Stimulated activated CD4-positive, alpha-beta T cell treated with anti-CD3 and anti-CD28 coated beads, Interleukin-1b, Interleukin-23, amount 100 ng/mL, for 4 hours (primary cell): ENCODE data around the gene GARIN5B.

Source experiments
- DNase-seq, 2 donors: peaks; one replicate each; pipeline ENCODE4 v3.0.0-alpha.2; 2020; ENCODE audit warnings: low read depth in 2 of 2

GARIN5B gene

DNA sequence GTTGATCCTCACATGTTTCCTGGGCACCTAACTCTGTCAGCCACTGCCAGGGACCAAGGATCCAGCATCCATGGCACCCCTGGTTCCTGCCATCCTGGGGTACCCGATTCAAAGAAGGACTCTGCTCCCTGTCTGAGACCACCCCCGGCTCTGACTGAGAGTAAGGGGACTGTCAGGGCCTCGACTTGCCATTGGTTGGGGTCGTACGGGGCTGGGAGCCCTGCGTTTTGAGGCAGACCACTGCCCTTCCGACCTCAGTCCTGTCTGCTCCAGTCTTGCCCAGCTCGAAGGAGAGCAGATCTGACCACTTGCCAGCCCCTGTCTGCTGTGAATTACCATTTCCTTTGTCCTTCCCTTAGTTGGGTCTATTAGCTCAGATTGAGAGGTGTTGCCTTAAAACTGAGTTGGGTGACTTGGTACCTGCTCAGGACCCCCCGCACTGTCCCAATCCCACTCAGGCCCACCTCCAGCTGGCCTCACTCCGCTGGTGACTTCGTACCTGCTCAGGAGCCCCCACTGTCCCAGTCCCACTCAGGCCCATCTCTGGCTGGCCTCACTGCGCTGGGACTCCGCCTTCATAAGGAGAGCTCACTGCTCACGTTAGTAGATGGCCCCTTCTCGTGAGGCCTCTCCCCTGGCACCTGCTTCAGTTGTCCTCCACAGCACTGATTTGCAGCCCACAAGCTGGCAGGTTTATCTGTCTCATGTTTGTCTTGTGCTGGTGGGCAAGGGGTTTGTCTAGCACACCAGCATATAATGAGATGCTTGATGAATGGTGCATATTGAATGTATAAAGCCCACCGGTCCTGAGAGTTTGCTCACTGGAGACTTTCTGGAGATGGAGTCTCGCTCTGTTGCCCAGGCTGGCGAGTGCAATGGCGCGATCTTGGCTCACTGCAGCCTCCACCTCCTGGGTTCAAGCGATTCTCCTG is 26.6 kb upstream of the GARIN5B start:
- no peak for DNase-seq

DNA sequence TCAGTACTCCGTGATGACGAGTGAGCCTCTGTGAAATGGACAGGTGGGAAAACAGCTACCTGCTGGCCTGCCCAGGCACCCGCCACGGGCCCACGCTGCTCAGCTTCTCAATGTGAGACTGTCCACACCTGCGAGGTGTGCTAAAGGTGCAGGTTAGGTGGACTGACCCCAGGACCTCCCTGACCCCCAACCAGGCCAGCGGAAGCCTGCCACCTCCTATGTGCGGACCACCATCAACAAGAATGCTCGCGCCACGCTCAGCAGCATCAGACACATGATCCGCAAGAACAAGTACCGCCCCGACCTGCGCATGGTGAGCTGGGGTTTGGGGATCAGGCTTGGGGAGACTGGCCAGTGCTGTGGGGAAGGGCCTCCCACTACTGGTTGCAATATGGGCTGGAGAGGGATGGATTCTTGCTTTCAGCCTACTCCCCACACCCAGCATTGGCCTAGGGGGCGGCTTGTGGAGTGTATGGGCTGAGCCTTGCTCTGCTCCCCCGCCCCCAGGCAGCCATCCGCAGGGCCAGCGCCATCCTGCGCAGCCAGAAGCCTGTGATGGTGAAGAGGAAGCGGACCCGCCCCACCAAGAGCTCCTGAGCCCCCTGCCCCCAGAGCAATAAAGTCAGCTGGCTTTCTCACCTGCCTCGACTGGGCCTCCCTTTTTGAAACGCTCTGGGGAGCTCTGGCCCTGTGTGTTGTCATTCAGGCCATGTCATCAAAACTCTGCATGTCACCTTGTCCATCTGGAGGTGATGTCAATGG is 24.9 kb upstream of the GARIN5B start:
- no peak for DNase-seq

DNA sequence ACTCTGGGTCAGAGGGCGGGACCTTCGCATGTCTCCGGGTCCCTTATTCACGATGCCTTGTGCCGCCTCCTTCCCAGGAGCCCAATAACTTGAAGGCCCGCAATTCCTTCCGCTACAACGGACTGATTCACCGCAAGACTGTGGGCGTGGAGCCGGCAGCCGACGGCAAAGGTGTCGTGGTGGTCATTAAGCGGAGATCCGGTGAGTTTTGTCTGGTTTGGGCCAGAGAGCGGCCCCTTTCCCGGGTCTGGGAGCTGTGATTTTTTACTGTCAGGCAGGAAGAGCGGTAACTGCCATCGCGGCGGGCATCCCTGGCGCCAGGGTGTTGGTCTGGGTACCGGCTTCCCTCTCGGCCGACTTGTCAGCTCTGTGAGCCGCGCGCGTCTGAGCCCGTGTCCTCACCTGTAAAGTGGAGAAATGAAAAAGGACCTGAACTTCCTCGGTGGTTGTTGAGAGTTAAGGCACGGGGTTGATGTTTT is 23.5 kb upstream of the GARIN5B start:
- no peak for DNase-seq

DNA sequence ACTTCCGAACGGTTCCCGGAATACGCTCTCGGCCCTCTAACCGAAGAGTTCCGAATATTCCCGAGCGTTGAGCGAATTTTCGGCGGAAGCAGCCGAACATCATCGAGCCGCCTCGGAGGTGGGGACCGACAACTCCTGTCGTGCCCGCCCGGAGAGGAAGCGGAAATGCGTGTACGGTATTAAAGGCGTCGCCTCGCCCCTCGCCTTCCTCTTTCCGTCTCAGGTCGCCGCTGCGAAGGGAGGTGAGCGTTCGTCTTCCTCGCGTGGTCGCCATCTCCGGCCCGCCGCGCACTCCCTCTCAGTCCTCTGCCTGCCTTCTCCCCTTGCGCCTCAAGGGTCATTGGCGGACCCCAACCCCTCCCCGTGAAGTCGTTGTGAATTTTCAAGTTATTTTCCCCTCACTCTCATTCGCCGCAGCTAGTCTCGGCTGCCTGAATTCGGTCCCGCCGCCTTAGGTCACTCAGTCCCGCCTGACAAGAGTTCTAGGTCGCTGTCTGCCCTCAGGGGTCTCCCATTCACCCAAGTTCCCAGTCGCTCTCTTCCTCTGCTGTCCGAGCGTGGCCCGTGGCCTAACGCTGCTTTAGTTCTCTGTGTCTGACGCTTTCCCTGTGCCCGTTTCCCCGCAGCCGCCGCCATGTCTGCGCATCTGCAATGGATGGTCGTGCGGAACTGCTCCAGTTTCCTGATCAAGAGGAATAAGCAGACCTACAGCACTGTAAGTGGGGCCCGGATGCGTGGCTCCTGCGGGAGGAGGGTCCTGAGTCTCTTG is 22.8 kb upstream of the GARIN5B start, which contains the start of gene RPL28:
TSS of gene RPL28 (plus strand) at position 209 of the 769 bp plus-strand sequence. CDS start at position 635, 426 bp downstream.
- DNase-seq = peak; percentile 94 to 98

DNA sequence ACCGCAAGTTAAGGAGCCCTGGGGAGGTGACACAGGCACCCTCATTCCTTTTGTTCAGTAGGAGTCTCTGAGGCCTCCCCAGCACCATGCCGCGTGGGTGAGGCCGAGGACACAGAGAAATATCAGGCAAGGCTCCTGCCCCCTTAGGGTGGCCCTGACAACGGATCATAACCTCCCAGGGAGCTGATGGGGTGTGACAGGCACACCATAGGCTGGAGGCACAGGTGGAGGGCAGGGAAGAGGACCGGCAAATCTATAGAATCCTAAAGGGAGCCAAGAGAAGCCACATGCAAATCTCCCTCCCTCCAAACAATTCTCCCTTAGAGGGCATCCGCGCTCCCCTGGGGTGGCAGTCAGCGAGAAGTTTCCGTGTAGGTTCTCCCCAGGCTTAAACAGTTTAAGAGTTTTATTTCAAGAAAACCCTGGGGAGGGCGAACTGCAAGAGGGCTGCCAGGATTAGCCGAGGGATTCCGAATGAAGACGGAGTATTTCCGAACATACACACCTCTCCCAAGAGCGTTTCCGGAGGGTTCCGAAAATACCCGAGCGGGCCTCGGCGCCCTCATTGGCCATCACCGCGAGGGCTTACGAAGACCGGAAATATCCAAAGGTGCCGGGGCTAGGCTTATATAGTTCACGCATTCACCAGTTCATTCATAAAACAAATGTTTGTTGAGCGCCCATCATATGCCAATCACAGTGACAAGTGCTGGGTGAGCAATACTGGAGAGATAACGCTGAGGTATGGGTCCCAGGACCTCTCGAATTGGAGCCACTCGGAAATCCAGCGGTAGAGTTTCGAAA is 22.1 kb upstream of the GARIN5B start:
- peak; percentile 87 to 95 for DNase-seq

DNA sequence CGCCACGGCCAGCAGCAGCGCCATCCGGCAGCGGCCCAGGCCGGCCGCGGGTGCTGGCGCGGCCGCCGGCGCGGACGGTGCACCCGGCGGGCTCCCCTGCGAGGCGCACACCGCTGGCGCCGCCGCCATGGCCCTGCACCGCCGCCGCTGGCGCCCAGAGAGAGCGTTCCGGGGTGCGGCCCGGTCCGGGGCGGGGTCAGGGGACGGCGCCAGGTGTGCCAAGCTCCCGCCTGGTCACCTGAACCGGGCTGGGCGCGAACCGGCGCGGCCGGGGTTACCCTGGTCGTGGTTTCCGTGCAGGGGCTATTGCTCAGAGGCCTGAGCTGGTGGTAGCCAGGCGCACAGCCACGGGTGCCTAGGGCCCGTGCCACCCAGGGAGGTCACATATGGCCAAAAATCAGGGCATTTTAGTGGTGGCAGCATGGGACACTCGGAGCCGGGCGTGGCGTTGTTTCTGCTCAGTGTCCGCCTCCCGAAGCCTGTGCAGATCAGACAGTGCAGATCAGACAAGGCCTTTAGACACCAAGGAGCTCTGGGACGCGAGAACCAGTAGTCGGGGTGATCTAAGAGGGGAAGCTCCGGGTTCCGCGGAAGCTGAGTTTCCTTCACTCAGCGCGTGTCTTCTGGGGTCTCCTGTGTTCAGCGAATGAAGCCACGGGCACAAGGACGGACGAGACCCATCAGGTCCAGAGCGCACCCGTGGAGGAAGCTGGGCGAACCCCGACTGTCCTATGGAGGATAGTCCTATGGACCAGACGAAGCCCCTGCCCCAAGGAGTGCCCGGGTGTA is 21.3 kb upstream of the GARIN5B start, which contains the start of gene TMEM238:
TSS of gene TMEM238 (minus strand) at position 162 of the 789 bp plus-strand sequence. CDS start at position 129, 33 bp downstream.
- DNase-seq = peak in 1 of 2 donors; percentile 43

DNA sequence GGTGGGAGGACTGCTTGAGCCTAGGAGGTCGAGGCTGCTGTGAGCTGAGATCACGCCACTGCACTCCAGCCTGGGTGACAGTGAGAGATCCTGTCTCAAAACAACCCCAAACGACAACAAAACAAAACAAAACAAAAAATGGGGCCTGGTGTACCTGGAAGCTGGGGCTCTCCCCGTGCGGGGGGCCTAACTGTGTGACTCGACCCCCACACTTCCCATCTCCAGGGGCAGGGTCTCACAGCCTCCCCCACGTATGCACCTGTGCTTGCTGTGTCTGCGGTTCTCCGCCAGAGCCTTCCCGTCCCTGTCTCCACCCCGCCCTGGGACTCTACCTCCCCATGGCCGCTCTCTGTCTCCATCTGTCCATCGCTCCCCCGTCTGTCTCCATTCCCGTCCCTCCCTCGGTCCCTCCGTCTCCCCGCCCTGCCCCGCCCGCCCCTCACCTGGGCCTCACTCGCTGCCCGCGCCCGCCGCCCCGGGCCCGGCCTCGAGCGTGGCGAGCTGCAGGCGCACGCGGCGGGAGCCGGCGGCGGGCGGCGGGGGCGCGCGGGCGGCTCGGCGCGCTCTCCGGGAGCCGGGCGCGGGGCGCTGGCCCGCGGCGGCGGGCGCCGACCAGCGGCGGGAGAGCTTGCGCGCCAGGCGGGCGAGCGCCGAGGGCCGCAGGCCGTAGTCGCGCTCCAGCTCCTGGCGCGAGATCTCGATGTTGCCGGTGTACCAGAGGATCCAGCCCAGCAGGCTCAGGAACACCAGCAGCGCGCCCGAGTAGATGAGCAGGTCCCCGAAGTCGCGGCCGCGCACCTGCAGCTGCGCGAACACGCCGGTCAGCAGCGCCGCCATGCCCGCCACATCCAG is 20.4 kb upstream of the GARIN5B start:
- DNase-seq = peak; percentile 18 to 47

DNA sequence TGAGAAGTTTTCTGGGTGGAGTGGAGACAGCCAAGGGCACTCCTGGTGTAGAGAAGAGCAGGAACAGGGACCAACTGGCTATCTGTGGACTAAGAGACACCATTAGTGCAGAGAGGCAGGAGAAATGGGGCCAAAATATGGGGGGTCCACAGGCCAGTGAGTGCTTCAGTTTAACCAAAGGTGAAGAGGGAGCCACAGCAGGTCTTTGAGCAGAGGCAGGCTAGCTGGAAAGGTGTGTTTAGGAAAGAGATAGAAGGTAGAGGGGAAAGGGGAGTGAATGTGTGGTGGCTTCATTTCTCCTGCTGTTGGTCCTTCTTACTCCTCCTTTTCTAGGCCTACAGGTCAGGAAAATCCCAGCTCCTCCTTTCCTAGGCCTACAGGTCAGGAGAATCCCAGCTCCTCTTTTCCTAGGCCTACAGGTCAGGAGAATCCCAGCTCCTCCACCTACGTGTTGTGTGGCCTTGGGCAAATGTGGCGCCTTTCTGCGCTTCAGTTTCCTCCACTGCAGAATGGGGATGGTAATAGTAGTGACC is 19.5 kb upstream of the GARIN5B start:
- no peak for DNase-seq

DNA sequence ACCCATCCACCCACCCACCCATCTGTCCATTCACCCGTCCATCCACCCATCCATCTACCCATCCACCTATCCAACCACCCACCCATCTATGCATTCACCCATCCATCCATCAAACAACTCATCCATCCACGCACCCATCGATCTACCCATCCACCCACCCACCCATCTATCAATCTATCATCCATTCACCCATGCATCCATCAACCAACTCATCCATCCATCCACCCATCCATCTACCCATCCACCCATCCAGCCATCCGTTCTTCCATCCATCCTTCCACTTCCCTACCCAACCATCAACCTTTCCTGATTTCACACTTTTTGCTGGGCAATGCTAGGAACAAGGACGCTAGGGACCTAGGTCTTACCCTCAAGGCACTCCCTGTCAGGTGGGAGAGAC is 19.0 kb upstream of the GARIN5B start:
- no peak for DNase-seq

DNA sequence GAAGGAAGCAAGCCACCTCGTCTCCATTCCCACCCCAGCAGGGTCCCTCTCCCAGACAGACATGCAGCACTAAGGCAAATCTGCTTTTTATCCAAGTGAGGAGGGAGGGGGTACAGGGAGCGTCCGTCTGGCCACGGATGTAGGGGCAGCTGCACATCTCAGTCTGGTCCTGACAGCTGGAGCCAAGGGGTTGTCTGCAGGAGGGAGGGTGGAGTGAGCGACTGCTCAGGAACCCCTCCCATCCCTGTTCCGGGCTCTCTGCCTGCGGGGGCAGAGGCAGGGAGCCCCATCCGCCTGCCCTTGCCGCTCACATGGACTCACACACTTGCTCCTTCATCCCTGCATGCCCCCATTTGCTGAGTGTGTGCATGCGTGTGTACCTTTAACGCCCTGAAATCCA is 16.1 kb upstream of the GARIN5B start:
- no peak for DNase-seq

DNA sequence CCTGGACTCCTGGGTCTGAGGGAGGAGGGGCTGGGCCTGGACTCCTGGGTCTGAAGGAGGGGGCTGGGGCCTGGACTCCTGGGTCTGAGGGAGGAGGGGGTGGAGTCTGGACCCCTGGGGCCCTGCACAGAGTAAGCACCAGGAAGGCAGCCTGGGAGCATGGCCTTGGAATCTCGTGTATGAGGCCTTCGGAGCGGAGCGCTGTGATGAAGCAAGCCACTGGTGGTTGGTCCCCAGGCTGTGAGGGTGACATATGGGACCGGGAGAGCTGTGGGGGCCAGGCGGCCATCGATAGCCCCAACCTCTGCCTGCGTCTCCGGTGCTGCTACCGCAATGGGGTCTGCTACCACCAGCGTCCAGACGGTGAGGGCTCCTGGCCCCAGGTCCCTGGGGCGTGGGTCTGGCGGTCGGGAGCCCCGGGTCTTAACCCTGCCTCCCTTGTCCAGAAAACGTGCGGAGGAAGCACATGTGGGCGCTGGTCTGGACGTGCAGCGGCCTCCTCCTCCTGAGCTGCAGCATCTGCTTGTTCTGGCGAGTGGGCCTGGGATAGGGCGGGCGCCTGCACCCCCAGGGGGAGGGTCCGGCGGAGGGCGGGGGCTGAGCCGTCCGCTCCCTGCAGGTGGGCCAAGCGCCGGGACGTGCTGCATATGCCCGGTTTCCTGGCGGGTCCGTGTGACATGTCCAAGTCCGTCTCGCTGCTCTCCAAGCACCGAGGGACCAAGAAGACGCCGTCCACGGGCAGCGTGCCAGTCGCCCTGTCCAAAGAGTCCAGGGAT is 14.5 kb upstream of the GARIN5B start:
- DNase-seq = no peak

DNA sequence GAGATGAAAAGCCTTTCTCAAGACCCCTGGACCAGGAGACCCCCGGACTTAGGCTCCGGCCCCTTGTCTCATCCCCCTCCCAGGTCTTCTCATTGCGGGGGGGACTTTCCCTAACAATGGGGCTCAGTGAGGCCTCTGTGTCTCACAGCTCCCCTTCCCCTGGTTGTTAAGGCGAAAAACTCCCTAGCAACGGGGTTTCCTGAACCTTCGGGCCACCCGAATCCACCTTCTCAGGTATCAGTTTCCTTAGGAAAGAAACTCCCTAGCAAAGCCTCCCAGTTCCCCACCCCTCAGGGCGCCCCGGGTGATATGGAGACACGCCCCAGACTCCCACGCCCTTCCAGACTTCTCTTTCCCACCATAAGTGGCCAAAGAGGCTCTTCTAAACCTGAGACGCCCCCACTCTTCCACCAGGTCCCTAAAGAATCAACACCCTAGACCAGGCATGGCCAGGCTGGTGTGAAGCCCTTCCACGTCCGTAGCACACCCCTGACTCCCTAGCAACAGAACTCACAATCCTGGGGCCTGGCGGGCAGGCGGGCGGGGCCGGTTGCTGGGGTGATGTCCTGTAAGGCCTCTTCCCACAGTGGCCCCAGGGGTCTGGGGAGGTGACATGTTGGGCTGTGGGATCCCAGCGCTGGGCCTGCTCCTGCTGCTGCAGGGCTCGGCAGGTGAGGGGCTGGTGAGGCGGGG is 13.3 kb upstream of the GARIN5B start, which contains the start of gene TMEM190:
TSS of gene TMEM190 (plus strand) at position 586 of the 693 bp plus-strand sequence. CDS start at position 614, 28 bp downstream.
- DNase-seq = no peak

DNA sequence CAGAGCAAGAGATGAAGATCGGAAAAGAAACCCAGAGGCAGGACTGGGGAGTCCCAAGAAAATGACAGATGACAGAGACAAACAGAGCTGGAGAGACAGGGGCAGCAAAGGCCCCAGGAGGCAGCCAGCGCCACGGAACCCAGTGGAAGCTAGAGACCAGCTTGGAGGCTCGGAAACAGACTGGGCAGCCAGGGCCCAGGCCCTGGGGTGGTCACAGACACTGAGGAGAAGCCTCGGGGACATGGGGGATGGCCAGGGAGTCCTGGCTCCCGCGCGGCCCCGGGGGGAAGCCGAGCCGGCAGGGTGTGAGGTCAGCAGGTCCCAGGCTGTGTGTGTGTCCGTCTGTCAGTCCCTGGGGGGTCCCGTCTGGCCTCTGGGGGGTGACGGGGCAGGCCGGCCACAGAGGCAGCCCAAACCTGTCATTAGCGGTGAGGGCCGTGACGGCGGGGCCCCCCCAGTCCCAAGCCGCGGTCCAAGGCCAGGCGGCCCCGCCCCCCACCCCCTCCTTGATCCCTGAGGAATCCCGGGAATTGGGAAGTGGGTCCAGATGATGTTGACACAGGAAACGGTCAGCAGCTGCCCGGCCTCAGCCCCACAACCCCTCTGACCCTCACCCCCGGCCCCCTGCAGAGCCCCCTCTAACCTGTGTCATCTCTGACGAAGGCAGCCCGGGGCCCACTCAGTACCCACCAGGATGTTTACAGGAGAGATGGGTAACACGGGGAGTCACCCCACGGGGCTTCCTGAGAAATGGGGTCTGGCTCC is 11.1 kb upstream of the GARIN5B start:
- no peak for DNase-seq

DNA sequence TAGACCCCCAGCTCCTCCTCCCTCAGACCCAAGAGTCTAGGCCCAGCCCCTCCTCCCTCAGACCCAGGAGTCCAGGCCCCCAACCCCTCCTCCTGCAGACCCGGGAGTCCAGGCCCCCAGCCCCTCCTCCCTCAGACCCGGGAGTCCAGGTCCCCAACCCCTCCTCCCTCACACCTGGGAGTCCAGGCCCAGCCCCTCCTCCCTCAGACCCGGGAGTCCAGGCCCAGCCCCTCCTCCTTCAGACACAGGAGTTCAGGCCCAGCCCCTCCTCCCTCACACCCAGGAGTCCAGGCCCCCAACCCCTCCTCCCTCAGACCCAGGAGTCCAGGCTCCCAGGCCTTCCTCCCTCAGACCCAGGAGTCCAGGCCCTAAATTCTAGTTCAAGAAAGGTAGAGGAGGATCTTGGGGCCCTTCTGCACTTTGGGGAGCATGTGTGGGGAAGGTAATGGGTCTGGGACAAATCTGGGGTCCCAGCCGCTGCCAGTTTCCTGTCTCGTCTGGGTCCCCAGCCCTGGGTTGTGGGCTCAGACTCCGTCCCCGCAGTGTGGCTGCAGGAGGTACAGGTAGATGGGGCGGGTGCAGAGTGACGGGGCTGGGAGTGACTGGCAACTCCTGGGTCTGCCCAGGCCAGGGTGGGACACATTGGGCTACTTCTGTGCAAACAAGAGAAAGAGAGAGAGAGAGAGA is 10.4 kb upstream of the GARIN5B start:
- no peak for DNase-seq

DNA sequence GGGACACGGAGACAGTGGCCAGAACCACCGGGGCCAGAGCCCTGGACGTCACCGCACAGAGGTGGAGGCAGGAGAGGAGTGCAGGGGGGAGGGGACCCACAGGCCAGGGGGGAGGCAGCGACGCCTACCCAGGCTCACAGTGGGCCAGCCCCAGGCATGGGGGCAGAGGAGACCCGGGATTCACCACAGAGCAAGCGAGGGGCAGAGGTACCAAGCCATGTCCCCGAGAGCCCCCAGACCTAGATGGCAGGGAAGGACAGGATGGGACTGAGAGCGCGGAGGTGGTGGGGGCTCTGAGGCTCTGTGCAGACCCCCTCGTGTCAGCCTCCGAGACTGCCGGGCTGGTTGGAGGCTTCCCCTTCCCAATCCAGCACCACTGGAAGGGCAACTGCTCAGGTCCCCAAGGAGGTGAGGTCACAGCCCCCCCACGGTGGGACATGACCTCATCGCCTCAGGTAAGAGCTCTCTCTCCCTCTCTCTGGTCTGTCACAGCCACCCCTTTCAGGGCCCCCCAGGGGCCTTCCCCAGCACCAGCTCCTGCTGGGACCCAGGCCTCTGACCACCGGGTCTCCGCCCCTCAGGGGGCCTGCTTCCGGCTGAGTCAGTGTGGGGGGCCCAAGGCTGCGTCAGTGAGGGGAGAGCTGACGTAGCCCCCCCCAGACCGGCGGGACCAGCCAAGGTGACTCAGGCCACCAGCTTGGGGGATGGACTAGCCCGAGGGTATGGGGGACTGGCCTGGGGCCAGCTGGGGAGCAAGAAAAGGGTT is 9.4 kb upstream of the GARIN5B start:
- no peak for DNase-seq
